HepG2 (cell line): Measurements from ENCODE around the gene TAF1C. TPM values are rescaled to one million over a fixed set of nuclear protein-coding genes. Genes with fewer than 3 reads are reported as not detected.

Source experiments
- AKAP8 ChIP-seq: sonication (generic); formaldehyde crosslinking; IDR thresholded peaks from 2 replicates; pipeline ENCODE4 v1.5.1; 2020; ENCODE audit warnings: mild to moderate bottlenecking, missing genetic modification reagents
- ARNTL ChIP-seq: sonication (generic); formaldehyde crosslinking; IDR thresholded peaks from 2 replicates; pipeline ENCODE4 v1.4.0; 2020; ENCODE audit warnings: mild to moderate bottlenecking, missing genetic modification reagents
- CCDC6 ChIP-seq: sonication (generic); formaldehyde crosslinking; IDR thresholded peaks from 2 replicates; pipeline ENCODE4 v1.8.1; 2022; ENCODE audit warnings: mild to moderate bottlenecking, missing genetic modification reagents, moderate library complexity
- EHMT2 ChIP-seq: fragments of 200-600 bp; sonication (generic); IDR thresholded peaks from 2 replicates; pipeline ENCODE4 v1.7.0; 2017; ENCODE audit warnings: antibody characterized with exemption, low read depth, low read length, borderline replicate concordance
- FOSL2 ChIP-seq: sonication (generic); formaldehyde crosslinking; IDR thresholded peaks from 2 replicates; pipeline ENCODE4 v1.4.0; 2020; ENCODE audit warnings: missing genetic modification reagents
- FOXK1 ChIP-seq: sonication (generic); formaldehyde crosslinking; IDR thresholded peaks from 2 replicates; pipeline ENCODE4 v1.4.0; 2020; ENCODE audit warnings: low read depth, missing genetic modification reagents, borderline replicate concordance
- FOXK2 ChIP-seq: fragments of 450-650 bp; IDR thresholded peaks from 2 replicates; pipeline ENCODE4 v1.6.1; 2016
- HHEX ChIP-seq: IDR thresholded peaks from 2 replicates; pipeline ENCODE4 v1.6.1; 2016; ENCODE audit warnings: control low read depth
- HNRNPL ChIP-seq: fragments of 200-400 bp; formaldehyde crosslinking; IDR thresholded peaks from 2 replicates; pipeline ENCODE4 v1.6.1; 2017; ENCODE audit warnings: mild to moderate bottlenecking, low read depth, low read length
- KLF13 ChIP-seq: sonication (generic); formaldehyde crosslinking; IDR thresholded peaks from 2 replicates; pipeline ENCODE4 v1.4.0; 2020; ENCODE audit warnings: mild to moderate bottlenecking, missing genetic modification reagents
- MIER3 ChIP-seq: IDR thresholded peaks from 2 replicates; pipeline ENCODE4 v1.6.1; 2016; ENCODE audit warnings: missing compliant biosample characterization, borderline replicate concordance
- PAWR ChIP-seq: sonication (generic); formaldehyde crosslinking; IDR thresholded peaks from 2 replicates; pipeline ENCODE4 v1.4.0; 2020; ENCODE audit warnings: missing genetic modification reagents, mild to moderate bottlenecking, borderline replicate concordance
- PHF8 ChIP-seq: sonication (generic); formaldehyde crosslinking; IDR thresholded peaks from 2 replicates; pipeline ENCODE4 v1.5.0; 2020; ENCODE audit warnings: missing genetic modification reagents
- POGZ ChIP-seq: sonication (generic); formaldehyde crosslinking; IDR thresholded peaks from 2 replicates; pipeline ENCODE4 v1.4.0; 2020; ENCODE audit warnings: mild to moderate bottlenecking, missing genetic modification reagents
- RXRA ChIP-seq: sonication (generic); formaldehyde crosslinking; IDR thresholded peaks from 2 replicates; pipeline ENCODE4 v1.5.1; 2020; ENCODE audit warnings: missing genetic modification reagents
- SNRNP70 ChIP-seq: fragments of 200-400 bp; formaldehyde crosslinking; IDR thresholded peaks from 2 replicates; pipeline ENCODE4 v1.6.1; 2017; ENCODE audit warnings: mild to moderate bottlenecking, low read depth, low read length, moderate library complexity
- SP1 ChIP-seq, 2 experiments: fragments of 450-650 bp in 1 of 2; sonication (generic) in 1 of 2; formaldehyde crosslinking in 1 of 2; IDR thresholded peaks; 2 replicates each; pipeline versions ENCODE4 v1.4.0 to v1.6.1; 2016 to 2020; ENCODE audit warnings: missing genetic modification reagents in 1 of 2
- TSC22D2 ChIP-seq: sonication (generic); formaldehyde crosslinking; IDR thresholded peaks from 2 replicates; pipeline ENCODE4 v1.5.1; 2020; ENCODE audit warnings: missing genetic modification reagents, mild to moderate bottlenecking, borderline replicate concordance
- YEATS4 ChIP-seq: sonication (generic); formaldehyde crosslinking; IDR thresholded peaks from 2 replicates; pipeline ENCODE4 v1.4.0; 2020; ENCODE audit warnings: missing genetic modification reagents, borderline replicate concordance
- ZFP1 ChIP-seq: IDR thresholded peaks from 2 replicates; pipeline ENCODE4 v1.6.1; 2016
- ZNF33B ChIP-seq: sonication (generic); formaldehyde crosslinking; IDR thresholded peaks from 2 replicates; pipeline ENCODE4 v1.5.1; 2020; ENCODE audit warnings: mild to moderate bottlenecking, missing genetic modification reagents
- ZNF501 ChIP-seq: sonication (generic); formaldehyde crosslinking; IDR thresholded peaks from 2 replicates; pipeline ENCODE4 v1.5.1; 2020; ENCODE audit warnings: mild to moderate bottlenecking, moderate library complexity, missing genetic modification reagents
- ZNF563 ChIP-seq: sonication (generic); formaldehyde crosslinking; IDR thresholded peaks from 2 replicates; pipeline ENCODE4 v1.8.0; 2022; ENCODE audit warnings: mild to moderate bottlenecking, moderate library complexity, missing genetic modification reagents
- ZNF674 ChIP-seq: sonication (generic); formaldehyde crosslinking; IDR thresholded peaks from 2 replicates; pipeline ENCODE4 v1.5.0; 2020; ENCODE audit warnings: low read depth, mild to moderate bottlenecking, missing genetic modification reagents
- ZNF7 ChIP-seq: IDR thresholded peaks from 2 replicates; pipeline ENCODE4 v1.6.1; 2016; ENCODE audit warnings: missing biosample characterization, missing genetic modification reagents
- ZNF766 ChIP-seq: sonication (generic); formaldehyde crosslinking; IDR thresholded peaks from 2 replicates; pipeline ENCODE4 v1.5.0; 2020; ENCODE audit warnings: missing genetic modification reagents, borderline replicate concordance
- ZNF780A ChIP-seq: sonication (generic); formaldehyde crosslinking; IDR thresholded peaks from 2 replicates; pipeline ENCODE4 v1.8.0; 2022; ENCODE audit warnings: mild to moderate bottlenecking, missing genetic modification reagents, moderate library complexity
- polyA plus RNA-seq, 8 experiments: library from polyadenylated mRNA; depleted of rRNA in 3 of 8; stranded (reverse) in 7 of 8; unstranded in 1 of 8; fragments of >200 nt; fragmentation: Illumina TruSeq in 4 of 8; extraction: Trizol in 4 of 8; gene quantifications; 2 replicates each; pipeline versions ENCODE4 v1.2.1 to v1.2.3, GENCODE V29; 2011 to 2016; ENCODE audit warnings: low read depth in 4 of 8, missing spikeins in 1 of 8, mixed read lengths in 1 of 8; ENCODE audit not compliant: insufficient read depth in 1 of 8
- total RNA-seq, 5 experiments: library from RNA; depleted of rRNA; stranded (reverse); fragments of >200 nt; fragmentation: Illumina TruSeq; extraction: Trizol; gene quantifications; 2 replicates each; pipeline ENCODE4 v1.2.3, GENCODE V29; 2016; ENCODE audit warnings: low read depth in 1 of 5
- TF ChIP-seq, protein P1 (sequence below): sonication (generic); formaldehyde crosslinking; IDR thresholded peaks from 2 replicates; pipeline ENCODE4 v1.5.1; 2020; ENCODE audit warnings: mild to moderate bottlenecking, missing genetic modification reagents, moderate library complexity
- TF ChIP-seq, protein P2 (sequence below): sonication (generic); formaldehyde crosslinking; IDR thresholded peaks from 2 replicates; pipeline ENCODE4 v1.8.1; 2022; ENCODE audit warnings: mild to moderate bottlenecking, missing genetic modification reagents
- TF ChIP-seq, protein P3 (sequence below): fragments of 450-650 bp; IDR thresholded peaks from 2 replicates; pipeline ENCODE4 v1.6.1; 2016

Gene TAF1C
- total and polyA plus RNA-seq, 2 of the 13 experiments (the other 11 are each of a cell fraction or from before 2014, with no cell fraction given) = 15.6 to 20.8 TPM

DNA sequence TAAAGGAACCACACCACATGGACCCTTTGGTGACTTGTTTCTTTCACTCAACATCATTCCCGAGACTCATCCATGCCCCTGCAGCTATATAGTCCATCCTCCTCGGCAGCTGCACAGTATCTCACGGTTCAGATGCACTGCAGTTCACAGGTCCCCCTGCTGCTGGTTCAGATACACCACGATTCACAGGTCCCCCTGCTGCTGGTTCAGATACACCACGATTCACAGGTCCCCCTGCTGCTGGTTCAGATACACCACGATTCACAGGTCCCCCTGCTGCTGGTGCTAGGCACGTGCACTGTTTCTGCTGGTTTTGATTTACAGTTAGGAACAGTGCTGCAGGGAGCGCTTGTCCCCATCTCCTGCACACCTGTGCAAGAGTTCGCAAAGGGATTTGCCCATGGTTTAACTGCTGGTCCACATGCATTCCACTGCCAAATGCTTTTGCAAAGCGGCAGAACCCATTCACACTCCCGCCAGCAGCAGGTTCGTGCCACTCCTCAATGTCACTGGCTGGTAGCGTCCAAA is 45.6 kb downstream of the TAF1C start (continued):
- no peak for TF ChIP-seq SNRNP70
- 0 out of 2 replicates have a peak, but pooled peaks have one; percentile 69 for TF ChIP-seq ARNTL
- TF ChIP-seq AKAP8 = no peak
- no peak for TF ChIP-seq ZNF501 (CRISPR knock-in tag)
- no peak for TF ChIP-seq SP1 (IDR thresholded peaks at IDR 0.05)
- TF ChIP-seq SP1 (CRISPR knock-in tag; IDR thresholded peaks at IDR 0.05) = no peak; the same call in 1 of the 2 replicates
- no peak for TF ChIP-seq ZNF7 (CRISPR knock-in tag)
- no peak for TF ChIP-seq FOSL2 (CRISPR knock-in tag)
- TF ChIP-seq FOXK1 = no peak
- TF ChIP-seq MIER3 = no peak
- TF ChIP-seq HHEX (CRISPR knock-in tag) = no peak
- peak; percentile 69; the same call in 1 of the 2 replicates for TF ChIP-seq ZNF563 (CRISPR knock-in tag)
- TF ChIP-seq PHF8 (CRISPR knock-in tag) = no peak
- no peak for TF ChIP-seq ZNF674 (CRISPR knock-in tag)
- no peak for TF ChIP-seq ZNF780A (CRISPR knock-in tag)
- TF ChIP-seq, protein P1, sequence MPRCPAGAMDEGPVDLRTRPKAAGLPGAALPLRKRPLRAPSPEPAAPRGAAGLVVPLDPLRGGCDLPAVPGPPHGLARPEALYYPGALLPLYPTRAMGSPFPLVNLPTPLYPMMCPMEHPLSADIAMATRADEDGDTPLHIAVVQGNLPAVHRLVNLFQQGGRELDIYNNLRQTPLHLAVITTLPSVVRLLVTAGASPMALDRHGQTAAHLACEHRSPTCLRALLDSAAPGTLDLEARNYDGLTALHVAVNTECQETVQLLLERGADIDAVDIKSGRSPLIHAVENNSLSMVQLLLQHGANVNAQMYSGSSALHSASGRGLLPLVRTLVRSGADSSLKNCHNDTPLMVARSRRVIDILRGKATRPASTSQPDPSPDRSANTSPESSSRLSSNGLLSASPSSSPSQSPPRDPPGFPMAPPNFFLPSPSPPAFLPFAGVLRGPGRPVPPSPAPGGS = no peak
- TF ChIP-seq ZFP1 = no peak
- 0 out of 2 replicates have a peak, but pooled peaks have one; percentile 24 for TF ChIP-seq POGZ (CRISPR knock-in tag)
- TF ChIP-seq TSC22D2 = no peak
- TF ChIP-seq EHMT2 = no peak
- no peak for TF ChIP-seq FOXK2
- TF ChIP-seq, protein P2, sequence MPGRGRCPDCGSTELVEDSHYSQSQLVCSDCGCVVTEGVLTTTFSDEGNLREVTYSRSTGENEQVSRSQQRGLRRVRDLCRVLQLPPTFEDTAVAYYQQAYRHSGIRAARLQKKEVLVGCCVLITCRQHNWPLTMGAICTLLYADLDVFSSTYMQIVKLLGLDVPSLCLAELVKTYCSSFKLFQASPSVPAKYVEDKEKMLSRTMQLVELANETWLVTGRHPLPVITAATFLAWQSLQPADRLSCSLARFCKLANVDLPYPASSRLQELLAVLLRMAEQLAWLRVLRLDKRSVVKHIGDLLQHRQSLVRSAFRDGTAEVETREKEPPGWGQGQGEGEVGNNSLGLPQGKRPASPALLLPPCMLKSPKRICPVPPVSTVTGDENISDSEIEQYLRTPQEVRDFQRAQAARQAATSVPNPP (CRISPR knock-in tag) = no peak
- no peak for TF ChIP-seq KLF13
- no peak for TF ChIP-seq ZNF766 (CRISPR knock-in tag)
- TF ChIP-seq HNRNPL = no peak
- TF ChIP-seq CCDC6 (CRISPR knock-in tag) = no peak
- TF ChIP-seq RXRA (CRISPR knock-in tag) = no peak
- no peak for TF ChIP-seq PAWR
- TF ChIP-seq, protein P3, sequence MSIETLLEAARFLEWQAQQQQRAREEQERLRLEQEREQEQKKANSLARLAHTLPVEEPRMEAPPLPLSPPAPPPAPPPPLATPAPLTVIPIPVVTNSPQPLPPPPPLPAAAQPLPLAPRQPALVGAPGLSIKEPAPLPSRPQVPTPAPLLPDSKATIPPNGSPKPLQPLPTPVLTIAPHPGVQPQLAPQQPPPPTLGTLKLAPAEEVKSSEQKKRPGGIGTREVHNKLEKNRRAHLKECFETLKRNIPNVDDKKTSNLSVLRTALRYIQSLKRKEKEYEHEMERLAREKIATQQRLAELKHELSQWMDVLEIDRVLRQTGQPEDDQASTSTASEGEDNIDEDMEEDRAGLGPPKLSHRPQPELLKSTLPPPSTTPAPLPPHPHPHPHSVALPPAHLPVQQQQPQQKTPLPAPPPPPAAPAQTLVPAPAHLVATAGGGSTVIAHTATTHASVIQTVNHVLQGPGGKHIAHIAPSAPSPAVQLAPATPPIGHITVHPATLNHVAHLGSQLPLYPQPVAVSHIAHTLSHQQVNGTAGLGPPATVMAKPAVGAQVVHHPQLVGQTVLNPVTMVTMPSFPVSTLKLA = peak; percentile 55; the same call in 1 of the 2 replicates
- TF ChIP-seq YEATS4 (CRISPR knock-in tag) = no peak; the same call in 1 of the 2 replicates
- TF ChIP-seq ZNF33B = 0 out of 2 replicates have a peak, but pooled peaks have one; percentile 85
